COLO829 (cell line): ENCODE measurements around the gene OLIG2.

Experiments used
- DNase-seq: peaks from one replicate; pipeline ENCODE4 v3.0.0; 2012; ENCODE audit warnings: low spot score

The OLIG2 gene

GRCh38 chr21:33019885-33020557 is 5.7 kb upstream of the OLIG2 start:
- no peak for DNase-seq

GRCh38 chr21:33020558-33021100 is 5.1 kb upstream of the OLIG2 start:
- no peak for DNase-seq

GRCh38 chr21:33021150-33021549 is 4.6 kb upstream of the OLIG2 start:
- no peak for DNase-seq

- no peak for DNase-seq
Observed at GRCh38 chr21:33021667-33022066, 4.1 kb upstream of the OLIG2 start.

- no peak for DNase-seq
Observed at GRCh38 chr21:33022489-33022827, 3.3 kb upstream of the OLIG2 start.

- DNase-seq: no peak
Observed at GRCh38 chr21:33022828-33023573, 2.7 kb upstream of the OLIG2 start.

- DNase-seq: no peak
Observed at GRCh38 chr21:33023574-33024200, 2.0 kb upstream of the OLIG2 start.

- DNase-seq: no peak
Observed at GRCh38 chr21:33024201-33025103, 1.3 kb upstream of the OLIG2 start.

GRCh38 chr21:33025106-33025488 is 638 bp upstream of the OLIG2 start:
- no peak for DNase-seq

- DNase-seq: no peak
Observed at GRCh38 chr21:33026443-33026858, 716 bp downstream of the OLIG2 start.

- no peak for DNase-seq
Observed at GRCh38 chr21:33026878-33027400, 1.2 kb downstream of the OLIG2 start.

GRCh38 chr21:33027401-33028286 is 1.9 kb downstream of the OLIG2 start:
- DNase-seq: no peak

- DNase-seq: no peak
Observed at GRCh38 chr21:33028287-33028670, 2.5 kb downstream of the OLIG2 start.

- DNase-seq: no peak
Observed at GRCh38 chr21:33028773-33029384, 3.1 kb downstream of the OLIG2 start.

- DNase-seq: no peak
Observed at GRCh38 chr21:33029385-33029921, 3.7 kb downstream of the OLIG2 start.

GRCh38 chr21:33029975-33030461 is 4.3 kb downstream of the OLIG2 start:
- DNase-seq: no peak

- no peak for DNase-seq
Observed at GRCh38 chr21:33030633-33031032, 4.9 kb downstream of the OLIG2 start.

- DNase-seq: no peak
Observed at GRCh38 chr21:33031152-33031911, 5.6 kb downstream of the OLIG2 start.

GRCh38 chr21:33032434-33033047 is 6.8 kb downstream of the OLIG2 start:
- no peak for DNase-seq
